Stomach (tissue), 4 donors: ENCODE data around the gene PLEKHG3.

Experiments used
- CTCF ChIP-seq, 7 experiments: fragments of 450-650 bp in 4 of 7; fragments of 200-600 bp in 3 of 7; sonication (generic) in 3 of 7; IDR thresholded peaks; one replicate each; pipeline ENCODE4 v1.5.1; 2016 to 2019; ENCODE audit warnings: antibody characterized with exemption in 7 of 7, control low read depth in 2 of 7, mild to moderate bottlenecking in 1 of 7
- EP300 ChIP-seq: sonication (generic); formaldehyde crosslinking; IDR thresholded peaks from one replicate; pipeline ENCODE4 v1.6.1; 2017; ENCODE audit warnings: antibody characterized with exemption
- POLR2A ChIP-seq, 4 donors: fragments of 450-650 bp; IDR thresholded peaks; one replicate each; pipeline ENCODE4 v1.6.1; 2016; ENCODE audit warnings: antibody characterized with exemption in 4 of 4, control low read depth in 2 of 4, mild to moderate bottlenecking in 1 of 4, moderate library complexity in 1 of 4
- POLR2AphosphoS5 ChIP-seq, 3 donors: sonication (generic); formaldehyde crosslinking; IDR thresholded peaks; one replicate each; pipeline ENCODE4 v1.6.1; 2016; ENCODE audit warnings: antibody characterized with exemption in 3 of 3

- TF ChIP-seq CTCF (IDR thresholded peaks at IDR 0.05), result no peak
- no peak for TF ChIP-seq POLR2A (IDR thresholded peaks at IDR 0.05)
- TF ChIP-seq POLR2AphosphoS5 (IDR thresholded peaks at IDR 0.05), result no peak
- no peak for TF ChIP-seq EP300
Observed at GRCh38 chr14:64789696-64790095, 85.5 kb downstream of the PLEKHG3 start.
